T-helper 1 cell (primary cell): ENCODE measurements around the gene TMPRSS11A.

Experiments
- DNase-seq, 5 donors: peaks; one replicate each; pipeline ENCODE4 v3.0.0-alpha.2; 2012 to 2020
- total RNA-seq, 4 donors: gene quantifications; one replicate each; lab custom pipeline; 2026; lab: John Stamatoyannopoulos, UW

Gene TMPRSS11A
- total RNA-seq, result 0 reads per million in 4 donors

GRCh38 chr4:67963356-67963755, at the start of gene TMPRSS11A:
TMPRSS11A (minus strand) TSS chr4:67963493; CDS start chr4:67963393, 100 bp downstream.
- no peak for DNase-seq

GRCh38 chr4:68011684-68012083, 48.4 kb upstream of the TMPRSS11A start:
- DNase-seq, result no peak

GRCh38 chr4:68002906-68003305, 39.6 kb upstream of the TMPRSS11A start:
- DNase-seq, result no peak

- no peak for DNase-seq
Measured at GRCh38 chr4:67996127-67996526, 32.8 kb upstream of the TMPRSS11A start.

- no peak for DNase-seq
Measured at GRCh38 chr4:67988991-67989390, 25.7 kb upstream of the TMPRSS11A start.

GRCh38 chr4:67983333-67983732, 20.0 kb upstream of the TMPRSS11A start:
- no peak for DNase-seq

- DNase-seq, result no peak
Measured at GRCh38 chr4:67980512-67980911, 17.2 kb upstream of the TMPRSS11A start.

GRCh38 chr4:67973608-67974007, 10.3 kb upstream of the TMPRSS11A start:
- DNase-seq, result no peak

GRCh38 chr4:67954890-67955289, 8.4 kb downstream of the TMPRSS11A start:
- no peak for DNase-seq

- no peak for DNase-seq
Measured at GRCh38 chr4:67941074-67941473, 22.2 kb downstream of the TMPRSS11A start.

- no peak for DNase-seq
Measured at GRCh38 chr4:67940506-67940905, 22.8 kb downstream of the TMPRSS11A start.

GRCh38 chr4:67939195-67939594, 24.1 kb downstream of the TMPRSS11A start:
- DNase-seq, result no peak

GRCh38 chr4:67935888-67936287, 27.4 kb downstream of the TMPRSS11A start:
- DNase-seq, result no peak

GRCh38 chr4:67934628-67935027, 28.7 kb downstream of the TMPRSS11A start:
- DNase-seq, result no peak

- no peak for DNase-seq
Measured at GRCh38 chr4:67933755-67934154, 29.5 kb downstream of the TMPRSS11A start.

- DNase-seq, result no peak
Measured at GRCh38 chr4:67933038-67933437, 30.3 kb downstream of the TMPRSS11A start.

GRCh38 chr4:67931256-67931655, 32.0 kb downstream of the TMPRSS11A start:
- DNase-seq, result no peak

GRCh38 chr4:67929426-67929825, 33.9 kb downstream of the TMPRSS11A start:
- DNase-seq, result no peak

GRCh38 chr4:67928546-67928945, 34.7 kb downstream of the TMPRSS11A start:
- no peak for DNase-seq

GRCh38 chr4:67927251-67927650, 36.0 kb downstream of the TMPRSS11A start:
- DNase-seq, result no peak

GRCh38 chr4:67926485-67926884, 36.8 kb downstream of the TMPRSS11A start:
- DNase-seq, result no peak

GRCh38 chr4:67922697-67923096, 40.6 kb downstream of the TMPRSS11A start:
- no peak for DNase-seq

- DNase-seq, result no peak
Measured at GRCh38 chr4:67918428-67918827, 44.9 kb downstream of the TMPRSS11A start.

- DNase-seq, result no peak
Measured at GRCh38 chr4:67915400-67915966, 47.8 kb downstream of the TMPRSS11A start.

- DNase-seq, result no peak
Measured at GRCh38 chr4:67912080-67912479, 51.2 kb downstream of the TMPRSS11A start.
